Fibroblast of mammary gland (primary cell): Measurements from ENCODE around the gene NECTIN3.

Source experiments
- DNase-seq: peaks from one replicate; pipeline ENCODE4 v3.0.0-alpha.2; 2010; ENCODE audit warnings: low read depth
- H3K4me3 ChIP-seq: 2 replicates; pipeline ENCODE4 v1.5.1; 2011; ENCODE audit warnings: low read depth, mild to moderate bottlenecking, low read length, moderate library complexity; ENCODE audit not compliant: control insufficient read depth
- CTCF ChIP-seq: conservative IDR thresholded peaks from 2 replicates; pipeline ENCODE4 v1.5.1; 2011; ENCODE audit warnings: low read depth, low read length, inconsistent platforms; ENCODE audit not compliant: control insufficient read depth, insufficient read depth

The NECTIN3 gene

GRCh38 chr3:111035902-111036301 lies 35.7 kb upstream of the NECTIN3 start:
- H3K4me3 ChIP-seq = no peak overlapping the region
- TF ChIP-seq CTCF = no peak
- DNase-seq = no peak

- H3K4me3 ChIP-seq = no peak overlapping the region
- no peak for DNase-seq
- no peak for TF ChIP-seq CTCF
Observed at GRCh38 chr3:111040959-111041358, 30.7 kb upstream of the NECTIN3 start.

- TF ChIP-seq CTCF = no peak
- DNase-seq = peak; percentile 20
Observed at GRCh38 chr3:111045564-111045963, 26.1 kb upstream of the NECTIN3 start.

GRCh38 chr3:111047042-111047441 lies 24.6 kb upstream of the NECTIN3 start:
- H3K4me3 ChIP-seq = no peak overlapping the region
- no peak for DNase-seq
- TF ChIP-seq CTCF = no peak

More at GRCh38 chr3:111045564-111045963, 26.1 kb upstream of the NECTIN3 start:
- H3K4me3 ChIP-seq = no peak overlapping the region

- no peak overlapping the region for H3K4me3 ChIP-seq
- no peak for DNase-seq
- no peak for TF ChIP-seq CTCF
Observed at GRCh38 chr3:111047812-111048435, 23.7 kb upstream of the NECTIN3 start.

GRCh38 chr3:111051354-111051753 lies 20.3 kb upstream of the NECTIN3 start:
- no peak for DNase-seq
- H3K4me3 ChIP-seq = no peak overlapping the region
- TF ChIP-seq CTCF = no peak

GRCh38 chr3:111068574-111068973 lies 3.0 kb upstream of the NECTIN3 start:
- no peak overlapping the region for H3K4me3 ChIP-seq
- DNase-seq = no peak
- no peak for TF ChIP-seq CTCF
